Upper lobe of left lung (tissue), 6 donors: Measurements from ENCODE around the gene ERN2. TPM values are rescaled to one million over a fixed set of nuclear protein-coding genes. Genes with fewer than 3 reads are reported as not detected.

ENCODE experiments used
- ATAC-seq, 2 donors: fragments of 200-7000 bp; cut with Tn5 transposase; one replicate each; pipeline ENCODE4 v1.9.1; 2022; ENCODE audit warnings: mild to moderate bottlenecking in 2 of 2, moderate library complexity in 2 of 2; ENCODE audit not compliant: low FRiP score in 2 of 2
- DNase-seq, 2 donors: peaks; one replicate each; pipeline ENCODE4 v3.0.0-alpha.2; 2019 to 2020
- H3K27ac ChIP-seq, 4 donors: fragments of 200-600 bp; sonication (generic); one replicate each; pipeline ENCODE4 v1.5.1; 2016 to 2019
- H3K27me3 ChIP-seq, 4 donors: fragments of 200-600 bp; sonication (generic); one replicate each; pipeline ENCODE4 v1.5.1; 2017 to 2019
- H3K36me3 ChIP-seq, 4 donors: fragments of 200-600 bp; sonication (generic); one replicate each; pipeline ENCODE4 v1.5.1; 2016 to 2019
- H3K4me1 ChIP-seq, 4 donors: fragments of 200-600 bp; sonication (generic); one replicate each; pipeline ENCODE4 v1.5.1; 2018 to 2019
- H3K4me3 ChIP-seq, 4 donors: fragments of 200-600 bp; sonication (generic); one replicate each; pipeline ENCODE4 v1.5.1; 2017 to 2019; ENCODE audit warnings: mild to moderate bottlenecking in 2 of 4, moderate library complexity in 1 of 4
- H3K9me3 ChIP-seq, 4 donors: fragments of 200-600 bp; sonication (generic); one replicate each; pipeline ENCODE4 v1.5.1; 2018 to 2019
- CTCF ChIP-seq, 6 experiments: fragments of 450-650 bp in 4 of 6; fragments of 200-600 bp in 2 of 6; sonication (generic) in 2 of 6; IDR thresholded peaks; one replicate each; pipeline ENCODE4 v1.5.1; 2016 to 2019; ENCODE audit warnings: antibody characterized with exemption in 6 of 6
- EP300 ChIP-seq, 4 donors: sonication (generic); formaldehyde crosslinking; IDR thresholded peaks; one replicate each; pipeline ENCODE4 v1.5.1; 2017; ENCODE audit warnings: antibody characterized with exemption in 4 of 4, control low read depth in 2 of 4
- POLR2A ChIP-seq, 4 donors: fragments of 450-650 bp; IDR thresholded peaks; one replicate each; pipeline ENCODE4 v1.5.1; 2016 to 2017; ENCODE audit warnings: antibody characterized with exemption in 4 of 4, mild to moderate bottlenecking in 2 of 4
- POLR2AphosphoS5 ChIP-seq, 2 donors: sonication (generic); formaldehyde crosslinking; IDR thresholded peaks; one replicate each; pipeline ENCODE4 v1.5.1; 2017; ENCODE audit warnings: antibody characterized with exemption in 2 of 2
- WGBS, 2 donors: methylation state at CpG; one replicate each; pipeline ENCODE4 v1.1.5; 2017 to 2018; 5-methylcytosine and 5-hydroxymethylcytosine counted together
- total RNA-seq, 6 donors: library from RNA; depleted of rRNA in 4 of 6; stranded (reverse); fragments of >200 nt in 4 of 6; gene quantifications; one replicate each; pipeline versions ENCODE4 v1.1.0 to v1.2.1, GENCODE V29; 2016 to 2021
- donor health status: DM: no; HTN: no; CAD: no; lungs with moderate emphysema.
- donor health status: DM: no; HTN: yes; CAD: no; lungs with severe emphysema.

Gene ERN2
- total RNA-seq, 6 donors from 2014 or later: 0.46 to 9.6 (median 1.3) TPM

GRCh38 chr16:23668225-23668624 lies 44.8 kb downstream of the ERN2 start:
- Histone ChIP-seq H3K27ac (no peak overlapping the region), H3K4me3 (no peak overlapping the region), H3K4me1 (no peaks in the 10 kb centered on the region), H3K27me3 (no peaks in the 10 kb centered on the region), H3K36me3 (peaks cover 10 to 86% (median 57%) of the 10 kb centered on the region in 4 donors), H3K9me3 (no peaks in the 10 kb centered on the region)
- TF ChIP-seq EP300 (IDR thresholded peaks at IDR 0.05): no peak
- TF ChIP-seq CTCF (IDR thresholded peaks at IDR 0.05): no peak
- TF ChIP-seq POLR2AphosphoS5 (IDR thresholded peaks at IDR 0.05): no peak
- TF ChIP-seq POLR2A (IDR thresholded peaks at IDR 0.05): no peak
- 62 to 79% methylated on average over 1 of the region's 1 CpG for WGBS, 2 donors
- DNase-seq: no peak
- no peak for ATAC-seq

- H3K27ac ChIP-seq: no peak overlapping the region
- DNase-seq (peak in 1 of 2 donors; percentile 19), ATAC-seq (no peak)
- no peak overlapping the region for H3K4me3 ChIP-seq
- no peak for TF ChIP-seq EP300 (IDR thresholded peaks at IDR 0.05)
- no peak for TF ChIP-seq POLR2A (IDR thresholded peaks at IDR 0.05)
- no peak for TF ChIP-seq POLR2AphosphoS5 (IDR thresholded peaks at IDR 0.05)
- no peaks in the 10 kb centered on the region for H3K27me3 ChIP-seq
- no peaks in the 10 kb centered on the region for H3K9me3 ChIP-seq
- peaks cover 10 to 89% (median 64%) of the 10 kb centered on the region in 4 donors for H3K36me3 ChIP-seq
- 97 to 98% methylated on average over 6 of the region's 6 CpGs for WGBS, 2 donors
- H3K4me1 ChIP-seq: no peaks in the 10 kb centered on the region
These were observed 45.7 kb downstream of the ERN2 start for GRCh38 chr16:23667355-23667659.

GRCh38 chr16:23666571-23667354 lies 46.3 kb downstream of the ERN2 start:
- no peaks in the 10 kb centered on the region for H3K4me1 ChIP-seq
- no peak overlapping the region for H3K27ac ChIP-seq
- no peak for ATAC-seq
- H3K36me3 ChIP-seq: peaks cover 14 to 90% (median 70%) of the 10 kb centered on the region in 4 donors
- no peaks in the 10 kb centered on the region for H3K27me3 ChIP-seq
- no peak overlapping the region for H3K4me3 ChIP-seq
- H3K9me3 ChIP-seq: no peaks in the 10 kb centered on the region
- WGBS, 2 donors: 94 to 96% methylated on average over 7 of the region's 7 CpGs
- no peak for DNase-seq
- TF ChIP-seq CTCF (IDR thresholded peaks at IDR 0.05): no peak
- TF ChIP-seq POLR2A (IDR thresholded peaks at IDR 0.05): no peak
- TF ChIP-seq EP300 (IDR thresholded peaks at IDR 0.05): no peak

- Histone ChIP-seq H3K27ac (no peak overlapping the region), H3K4me3 (no peak overlapping the region), H3K9me3 (no peaks in the 10 kb centered on the region), H3K27me3 (no peaks in the 10 kb centered on the region), H3K4me1 (no peaks in the 10 kb centered on the region), H3K36me3 (peaks cover 22 to 100% (median 88%) of the 10 kb centered on the region in 4 donors)
- DNase-seq (no peak), ATAC-seq (no peak)
- 94 to 95% methylated on average over 2 of the region's 2 CpGs for WGBS, 2 donors
- TF ChIP-seq EP300 (IDR thresholded peaks at IDR 0.05) (no peak), POLR2AphosphoS5 (IDR thresholded peaks at IDR 0.05) (no peak), POLR2A (IDR thresholded peaks at IDR 0.05) (no peak), CTCF (IDR thresholded peaks at IDR 0.05) (no peak)
These were observed 49.1 kb downstream of the ERN2 start for GRCh38 chr16:23663918-23664317.

- no peaks in the 10 kb centered on the region for H3K9me3 ChIP-seq
- H3K27me3 ChIP-seq: no peaks in the 10 kb centered on the region
- 94 to 97% methylated on average over 4 of the region's 4 CpGs for WGBS, 2 donors
- DNase-seq (no peak), ATAC-seq (no peak)
- no peaks in the 10 kb centered on the region for H3K4me1 ChIP-seq
- TF ChIP-seq EP300 (IDR thresholded peaks at IDR 0.05) (no peak), POLR2A (IDR thresholded peaks at IDR 0.05) (no peak), POLR2AphosphoS5 (IDR thresholded peaks at IDR 0.05) (no peak)
- H3K4me3 ChIP-seq: no peak overlapping the region
- no peak overlapping the region for H3K27ac ChIP-seq
- H3K36me3 ChIP-seq: peaks cover 3 to 46% (median 19%) of the 10 kb centered on the region in 4 donors
These were observed 61.0 kb downstream of the ERN2 start for GRCh38 chr16:23651943-23652468.
